HG03196 (cell line): ENCODE measurements around the gene HRH3.

Experiments
- ATAC-seq: cut with Tn5 transposase; IDR thresholded peaks from one replicate; pipeline ENCODE4 v1.9.1; 2021; ENCODE audit not compliant: unreplicated experiment

Gene HRH3

GRCh38 chr20:62201173-62202082, 18.6 kb downstream of the HRH3 start:
- no peak for ATAC-seq

- no peak for ATAC-seq
These were observed 19.4 kb downstream of the HRH3 start for GRCh38 chr20:62200491-62201172.

- ATAC-seq, result no peak
These were observed 21.1 kb downstream of the HRH3 start for GRCh38 chr20:62198931-62199330.

- no peak for ATAC-seq
These were observed 21.6 kb downstream of the HRH3 start for GRCh38 chr20:62198496-62198895.

GRCh38 chr20:62197801-62198200, 22.3 kb downstream of the HRH3 start:
- no peak for ATAC-seq

GRCh38 chr20:62197311-62197710, 22.8 kb downstream of the HRH3 start:
- no peak for ATAC-seq

- no peak for ATAC-seq
These were observed 23.8 kb downstream of the HRH3 start for GRCh38 chr20:62196286-62196685.

GRCh38 chr20:62195736-62196135, 24.3 kb downstream of the HRH3 start:
- no peak for ATAC-seq

GRCh38 chr20:62195075-62195405, 25.0 kb downstream of the HRH3 start:
- no peak for ATAC-seq

GRCh38 chr20:62193079-62194025, 26.7 kb downstream of the HRH3 start:
- no peak for ATAC-seq

GRCh38 chr20:62192635-62193034, 27.4 kb downstream of the HRH3 start:
- ATAC-seq, result no peak

- ATAC-seq, result no peak
These were observed 28.1 kb downstream of the HRH3 start for GRCh38 chr20:62191781-62192559.

GRCh38 chr20:62190639-62191411, 29.3 kb downstream of the HRH3 start:
- ATAC-seq, result no peak

GRCh38 chr20:62186887-62187866, 32.9 kb downstream of the HRH3 start:
- no peak for ATAC-seq

GRCh38 chr20:62186096-62186426, 34.0 kb downstream of the HRH3 start:
- ATAC-seq, result no peak

- ATAC-seq, result no peak
These were observed 36.5 kb downstream of the HRH3 start for GRCh38 chr20:62183426-62184142.

GRCh38 chr20:62182469-62183425, 37.3 kb downstream of the HRH3 start, which contains the start of gene MTG2:
TSS of gene MTG2 (plus strand) at chr20:62183028. CDS start at chr20:62193421, 10,393 bp downstream.
- peak; percentile 87 for ATAC-seq
